ENCODE data around the gene MYLK.
"Not testable (repeated sequence)": the region's sequence is repeated elsewhere in the genome, so short reads cannot be mapped to it uniquely, and the experiment has no call there.

The MYLK gene

DNA sequence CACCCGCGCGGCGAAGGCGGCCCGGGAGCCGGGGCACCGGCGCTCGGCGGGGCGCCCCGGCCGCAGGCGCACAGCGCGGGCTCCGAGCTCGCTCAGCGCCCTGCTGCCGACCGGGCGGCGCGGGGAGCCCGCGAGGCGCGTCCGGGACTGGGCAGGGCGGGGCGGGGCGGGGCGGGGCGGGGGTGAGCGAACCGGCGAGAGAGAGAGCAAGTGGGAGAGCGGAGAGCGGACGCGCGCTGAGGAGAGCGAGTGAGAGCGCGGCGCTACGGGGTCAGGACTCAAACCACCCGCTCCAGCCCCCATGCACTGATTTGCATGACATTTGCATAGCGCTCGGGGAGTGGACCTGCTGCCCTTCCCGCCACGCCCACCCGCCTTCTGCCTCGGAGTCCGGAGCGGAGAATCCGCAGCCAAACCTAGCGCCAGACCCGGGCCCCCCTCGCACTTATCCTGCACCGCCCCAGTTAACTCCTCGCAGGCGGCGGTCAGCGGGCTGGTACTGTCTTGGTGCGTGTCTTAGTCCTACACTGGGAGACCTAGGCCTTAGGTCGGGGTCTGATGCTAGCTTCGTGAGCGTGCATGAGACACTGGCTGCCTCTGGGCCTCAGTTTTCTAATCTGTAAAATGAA lies at the start of gene MYLK:
MYLK (minus strand) TSS at position 130 of the 629 bp plus-strand sequence. CDS start 90,491 bp downstream, outside the sequence.
- peak; percentile 35 for DNase-seq

DNA sequence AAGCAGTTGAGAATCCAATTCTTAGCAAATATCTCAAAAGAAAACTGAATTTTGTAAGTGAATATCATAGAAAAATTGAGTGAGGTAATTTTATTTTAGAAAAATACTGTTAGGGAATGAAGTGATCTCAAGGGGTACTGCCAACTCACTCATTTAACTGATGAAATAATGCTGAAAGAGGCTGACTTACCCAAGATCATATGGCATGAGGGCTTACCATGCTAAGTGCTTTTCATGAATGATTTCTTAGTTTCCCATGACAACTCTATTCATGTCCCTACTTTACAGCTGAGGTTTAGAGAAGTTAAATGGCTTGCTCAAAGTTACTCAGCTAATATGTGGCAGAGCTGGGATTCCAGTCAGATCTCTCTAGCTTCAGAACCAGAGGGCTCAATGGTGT lies 46.3 kb upstream of the MYLK start:
- DNase-seq: no peak

DNA sequence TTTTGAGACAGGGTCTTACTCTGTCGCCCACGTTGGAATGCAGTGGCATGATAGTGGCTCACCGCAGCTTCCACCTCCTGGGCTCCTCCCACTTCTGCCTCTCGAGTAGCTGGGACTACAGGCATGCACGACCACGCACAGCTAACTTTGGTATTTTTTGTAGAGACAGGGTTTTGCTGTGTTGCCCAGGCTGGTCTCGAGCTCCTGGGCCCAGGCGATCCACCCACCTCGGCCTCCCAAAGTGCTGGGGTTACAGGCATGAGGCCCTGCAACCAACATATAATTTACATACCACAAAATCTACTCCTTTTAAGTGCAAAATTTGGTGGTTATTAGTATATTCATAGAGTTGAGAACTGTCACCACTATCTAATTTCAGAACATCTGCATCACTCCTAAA lies 45.2 kb upstream of the MYLK start:
- DNase-seq: no peak

DNA sequence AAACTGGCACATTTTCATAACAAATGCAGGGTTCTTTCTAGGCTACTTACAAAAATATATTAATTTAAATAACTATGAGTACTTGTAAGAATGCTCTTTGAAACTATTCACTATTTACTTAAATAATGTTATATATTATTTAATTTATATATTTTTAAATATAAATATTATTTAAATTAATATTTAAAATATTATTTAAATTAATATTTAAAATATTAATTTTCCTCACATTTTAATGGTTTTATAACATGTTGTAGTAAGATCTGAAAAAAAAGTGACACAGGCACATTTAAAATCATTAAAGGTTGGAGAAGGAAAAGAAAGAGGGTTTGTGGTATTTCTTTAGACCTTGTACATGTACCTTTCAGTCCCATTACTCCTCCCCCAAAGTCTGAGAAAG lies 42.3 kb upstream of the MYLK start:
- no peak for DNase-seq

GRCh38 chr3:123920868-123921267 lies 36.7 kb upstream of the MYLK start:
- DNase-seq: no peak

DNA sequence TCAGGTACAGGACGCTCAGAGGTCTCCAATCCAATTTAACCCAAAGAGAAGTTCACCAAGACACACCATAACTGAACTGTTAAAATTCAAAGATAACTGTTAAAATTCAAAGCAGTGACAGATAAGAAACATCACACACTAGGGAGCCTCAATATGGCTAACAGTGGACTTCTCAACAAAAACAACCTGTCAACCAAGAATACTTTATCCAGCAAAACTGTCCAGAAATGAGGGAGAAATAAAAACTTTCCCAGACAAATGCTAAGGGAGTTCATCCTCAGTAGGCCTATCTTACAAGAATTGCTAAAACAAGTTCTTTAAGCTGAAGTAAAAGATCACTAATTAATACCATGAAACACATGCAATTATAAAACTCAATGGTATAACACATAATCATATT lies 36.3 kb upstream of the MYLK start:
- DNase-seq: no peak

- no peak for DNase-seq
Measured at GRCh38 chr3:123919353-123919752, 35.2 kb upstream of the MYLK start.

DNA sequence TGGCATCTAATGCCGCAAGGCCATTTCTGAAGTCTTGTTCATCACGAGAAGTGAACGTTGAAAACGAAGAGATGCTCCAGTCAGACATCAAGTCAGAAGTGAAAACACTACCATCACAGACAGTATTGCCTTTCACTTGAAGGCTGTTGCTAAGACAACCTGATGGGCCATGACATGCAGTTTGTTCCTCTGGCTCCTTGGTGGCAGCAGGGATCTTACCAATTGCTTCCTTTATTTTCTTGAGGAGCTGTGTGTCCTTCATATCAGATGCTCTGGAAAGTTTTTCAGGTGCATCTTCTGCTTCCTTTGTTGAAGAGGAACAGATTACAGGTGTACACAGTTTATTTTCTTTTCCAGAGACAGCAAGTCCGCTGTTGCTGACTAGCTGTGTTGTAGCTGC lies 30.7 kb upstream of the MYLK start:
- DNase-seq: no peak

GRCh38 chr3:123909785-123910184 lies 25.7 kb upstream of the MYLK start:
- DNase-seq: no peak

GRCh38 chr3:123907720-123908119 lies 23.6 kb upstream of the MYLK start:
- DNase-seq: no peak

- DNase-seq: no peak
Measured at GRCh38 chr3:123899300-123899865, 15.3 kb upstream of the MYLK start.

- DNase-seq: no peak
Measured at GRCh38 chr3:123893012-123893411, 8.9 kb upstream of the MYLK start.

DNA sequence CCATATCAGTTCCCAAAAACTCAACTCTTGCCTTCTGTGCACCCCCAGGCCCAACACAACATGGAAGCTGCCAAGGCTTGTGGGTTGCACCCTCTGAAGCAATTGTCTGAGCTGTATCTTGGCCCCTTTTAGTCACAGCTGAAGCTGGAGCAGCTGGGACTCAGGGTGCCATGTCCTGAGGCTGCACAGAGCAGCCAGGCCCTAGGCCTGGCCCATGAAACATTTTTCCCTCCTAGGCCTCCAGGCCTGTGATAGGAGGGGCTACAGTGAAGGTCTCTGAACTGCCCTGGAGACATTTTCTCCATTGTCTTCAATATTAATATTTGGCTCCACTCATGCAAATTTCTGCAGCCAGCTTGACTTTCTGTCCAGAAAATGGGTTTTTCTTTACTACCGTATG lies 8.1 kb upstream of the MYLK start:
- no peak for DNase-seq

DNA sequence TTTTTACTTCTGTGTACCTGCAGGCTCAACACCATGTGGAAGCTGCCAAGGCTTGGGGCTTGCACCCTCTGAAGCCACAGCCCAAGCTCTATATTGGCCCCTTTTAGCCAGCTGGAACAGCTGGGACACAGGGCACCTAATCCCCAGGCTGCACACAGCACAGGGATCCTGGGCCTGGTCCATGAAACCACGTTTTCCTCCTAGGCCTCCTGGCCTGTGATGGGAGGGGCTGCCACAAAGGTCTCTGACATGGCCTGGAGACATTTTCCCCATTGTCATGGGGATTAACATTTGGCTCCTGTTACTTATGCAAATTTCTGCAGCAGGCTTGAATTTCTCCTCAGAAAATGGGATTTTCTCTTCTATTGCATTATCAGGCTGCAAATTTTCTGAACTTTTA lies 6.9 kb upstream of the MYLK start:
- DNase-seq: not testable (repeated sequence)

- DNase-seq: not testable (repeated sequence)
Measured at GRCh38 chr3:123890162-123890561, 6.0 kb upstream of the MYLK start.

DNA sequence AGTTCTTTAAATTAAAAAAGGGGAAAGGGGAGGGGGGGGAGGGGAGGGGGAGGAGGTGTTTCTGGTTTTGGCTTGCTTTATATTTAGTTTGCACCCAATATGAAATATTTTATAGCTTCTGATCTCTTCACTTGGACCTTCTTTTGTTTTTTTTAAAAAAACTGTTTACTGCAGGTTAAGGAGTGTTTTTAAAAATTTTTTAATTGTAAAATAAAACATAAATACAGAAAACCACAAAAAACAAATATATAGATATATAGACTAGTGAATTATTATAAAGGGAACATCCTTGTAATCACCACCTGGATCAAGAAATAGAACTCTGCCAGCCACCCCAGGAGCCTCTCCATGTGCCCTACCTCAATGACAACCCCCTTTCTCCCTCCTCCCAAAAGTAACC lies 861 bp upstream of the MYLK start:
- DNase-seq: no peak

DNA sequence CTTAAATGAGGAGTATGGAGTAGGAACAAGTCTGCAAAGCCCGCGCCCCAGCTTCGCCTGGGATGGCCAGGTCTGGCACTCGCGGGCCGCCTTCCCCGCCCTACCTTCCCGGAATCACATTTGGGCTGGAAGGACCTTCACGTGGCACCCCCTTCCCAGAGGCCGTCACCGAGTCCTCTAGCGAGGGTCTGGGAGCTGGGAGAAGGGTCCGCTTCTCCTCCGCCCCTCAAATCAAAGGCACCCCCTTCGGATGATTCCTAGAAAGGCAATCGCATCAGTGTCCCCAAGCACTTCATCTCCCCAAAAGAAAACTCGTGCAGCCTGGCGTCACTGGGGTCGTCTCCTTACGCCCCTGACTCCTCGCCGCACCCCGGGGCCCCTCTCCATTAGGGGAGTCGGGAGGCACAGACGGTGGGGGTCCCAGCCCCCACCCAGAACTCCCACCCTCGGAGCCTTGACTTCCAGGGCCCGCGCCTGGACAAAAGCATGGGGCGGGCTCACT lies 380 bp downstream of the MYLK start:
- no peak for DNase-seq

DNA sequence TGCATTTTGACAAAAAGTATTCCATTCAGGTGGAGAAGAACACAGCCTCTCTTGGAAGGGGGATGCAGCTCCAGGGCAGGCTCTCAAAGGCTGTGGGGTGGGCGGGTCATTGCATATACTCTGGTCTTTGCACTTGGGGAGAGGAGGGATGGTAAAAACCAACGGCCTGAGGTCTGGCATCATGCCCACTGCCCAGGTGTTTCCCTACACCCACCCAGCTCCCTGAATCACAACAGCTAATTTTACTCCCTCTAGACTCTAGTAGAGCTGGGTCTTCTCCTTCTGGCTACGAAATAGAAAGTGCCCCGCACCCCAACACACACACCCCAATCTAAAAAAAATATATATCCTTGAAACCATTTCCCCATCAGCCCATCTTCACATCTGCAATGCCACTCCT lies 1.0 kb downstream of the MYLK start:
- DNase-seq: no peak

- DNase-seq: no peak
Measured at GRCh38 chr3:123881771-123882170, 2.4 kb downstream of the MYLK start.

DNA sequence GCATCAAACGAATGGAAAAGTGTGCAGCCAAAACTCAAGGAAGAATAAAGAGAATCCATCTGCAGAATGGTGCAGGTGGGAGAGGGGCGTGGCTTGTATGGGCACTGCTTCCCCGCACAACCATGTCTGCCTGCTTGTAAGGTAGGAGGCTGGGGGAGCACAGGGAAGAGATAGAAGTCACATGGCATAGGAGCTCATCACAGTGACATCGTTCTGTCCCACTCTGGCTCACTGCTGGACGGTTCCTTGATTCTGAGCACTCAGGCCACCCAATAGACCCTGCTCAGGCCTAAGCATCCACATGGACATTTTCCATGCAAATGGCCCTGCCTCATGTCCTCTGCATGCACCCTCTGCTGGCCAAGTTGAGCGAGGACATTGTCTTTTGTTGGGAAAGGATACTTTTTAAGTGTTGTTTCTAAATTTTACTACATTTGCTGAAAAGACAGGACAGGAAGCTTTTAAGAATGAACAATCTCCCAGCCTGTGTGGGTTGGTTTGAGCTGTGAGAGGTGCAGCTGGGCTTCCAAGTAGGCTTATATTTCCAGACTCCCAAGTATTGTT lies 3.1 kb downstream of the MYLK start:
- no peak for DNase-seq

GRCh38 chr3:123878807-123879206 lies 5.3 kb downstream of the MYLK start:
- no peak for DNase-seq

DNA sequence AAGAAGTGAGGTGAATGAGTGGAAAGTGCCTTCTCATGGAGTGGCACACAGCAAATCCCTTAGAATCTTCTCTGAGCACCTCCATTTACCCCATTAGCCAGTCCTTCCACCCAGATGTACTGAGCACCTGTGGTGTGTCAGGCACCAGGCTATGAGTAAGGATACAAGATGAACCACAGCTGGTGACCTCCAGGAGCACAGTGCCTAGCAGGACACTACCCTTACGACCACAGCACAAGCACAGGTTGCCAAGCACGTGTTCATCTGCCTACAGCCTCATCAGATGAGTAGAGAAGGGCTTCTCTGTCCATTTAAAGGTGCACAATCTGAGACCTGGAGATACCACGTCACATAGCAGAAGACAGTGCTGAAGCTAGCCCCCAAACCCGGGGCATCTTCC lies 6.2 kb downstream of the MYLK start:
- DNase-seq: no peak

DNA sequence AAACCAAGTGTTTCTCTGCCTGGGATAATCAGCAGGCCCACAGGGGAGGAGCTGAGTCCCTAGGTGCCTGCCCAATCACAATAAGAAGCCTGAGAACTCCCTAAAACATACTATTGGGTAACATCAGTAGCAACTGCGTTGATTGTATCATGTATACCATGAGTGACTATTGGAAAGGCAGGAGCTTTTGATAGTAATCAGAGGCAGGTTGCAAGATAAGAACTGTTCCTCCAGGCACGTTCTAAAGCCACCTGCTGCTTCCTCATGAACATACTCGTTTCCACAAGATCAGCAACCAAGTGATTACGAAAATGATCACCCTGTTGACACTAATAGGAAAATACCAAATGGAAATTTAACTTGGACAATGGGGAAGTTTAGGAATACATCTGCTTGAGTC lies 6.7 kb downstream of the MYLK start:
- DNase-seq: no peak

- no peak for DNase-seq
Measured at GRCh38 chr3:123876858-123877257, 7.3 kb downstream of the MYLK start.

GRCh38 chr3:123872621-123873020 lies 11.5 kb downstream of the MYLK start:
- no peak for DNase-seq
